Measurements from ENCODE around the gene AP3B2.
"Not testable (repeated sequence)": the region's sequence is repeated elsewhere in the genome, so short reads cannot be mapped to it uniquely, and the experiment has no call there.

AP3B2 gene

GRCh38 chr15:82709421-82710207, at the start of gene AP3B2:
Gene AP3B2 (minus strand): TSS chr15:82709875. CDS start chr15:82709706, 169 bp downstream.
- DNase-seq (ENCODE audit: low read depth), result peak; percentile 63

DNA sequence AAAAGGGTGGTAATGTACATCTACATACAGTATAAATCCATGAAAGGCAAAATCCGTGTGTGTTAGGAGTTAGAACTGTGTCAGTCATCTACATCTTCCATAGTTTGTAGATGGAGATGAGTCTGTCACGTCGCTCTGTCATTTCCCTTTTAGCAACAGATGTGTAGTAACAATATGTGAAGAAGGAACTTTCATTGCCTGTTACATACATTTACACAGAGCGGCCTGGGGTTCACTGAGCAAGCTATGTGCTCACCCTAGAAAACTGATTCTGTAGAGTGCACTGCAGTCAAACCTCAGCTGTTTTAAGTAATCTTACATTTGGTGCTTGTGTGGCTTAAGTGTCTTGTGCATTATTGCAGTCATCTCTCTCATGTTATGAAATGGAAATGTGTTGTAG, 41.6 kb upstream of the AP3B2 start:
- DNase-seq (ENCODE audit: low read depth), result no peak

DNA sequence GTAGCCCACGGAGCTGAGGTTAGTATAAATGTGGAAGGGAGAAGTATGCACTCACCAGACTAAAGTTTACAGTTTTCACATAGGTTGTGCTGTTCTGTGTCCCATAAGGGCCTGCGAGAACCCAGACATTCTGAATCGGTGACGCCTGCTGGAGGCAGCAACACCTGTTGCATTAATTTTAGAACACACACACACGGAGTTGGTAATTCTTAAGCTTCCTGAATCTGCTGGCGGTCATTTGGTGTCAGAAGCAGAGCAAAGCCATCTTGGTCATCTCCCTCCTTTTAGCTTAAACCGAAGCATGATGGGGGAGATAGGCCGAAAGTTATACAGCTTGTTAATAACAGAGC, 41.1 kb upstream of the AP3B2 start:
- DNase-seq (ENCODE audit: low read depth), result no peak

DNA sequence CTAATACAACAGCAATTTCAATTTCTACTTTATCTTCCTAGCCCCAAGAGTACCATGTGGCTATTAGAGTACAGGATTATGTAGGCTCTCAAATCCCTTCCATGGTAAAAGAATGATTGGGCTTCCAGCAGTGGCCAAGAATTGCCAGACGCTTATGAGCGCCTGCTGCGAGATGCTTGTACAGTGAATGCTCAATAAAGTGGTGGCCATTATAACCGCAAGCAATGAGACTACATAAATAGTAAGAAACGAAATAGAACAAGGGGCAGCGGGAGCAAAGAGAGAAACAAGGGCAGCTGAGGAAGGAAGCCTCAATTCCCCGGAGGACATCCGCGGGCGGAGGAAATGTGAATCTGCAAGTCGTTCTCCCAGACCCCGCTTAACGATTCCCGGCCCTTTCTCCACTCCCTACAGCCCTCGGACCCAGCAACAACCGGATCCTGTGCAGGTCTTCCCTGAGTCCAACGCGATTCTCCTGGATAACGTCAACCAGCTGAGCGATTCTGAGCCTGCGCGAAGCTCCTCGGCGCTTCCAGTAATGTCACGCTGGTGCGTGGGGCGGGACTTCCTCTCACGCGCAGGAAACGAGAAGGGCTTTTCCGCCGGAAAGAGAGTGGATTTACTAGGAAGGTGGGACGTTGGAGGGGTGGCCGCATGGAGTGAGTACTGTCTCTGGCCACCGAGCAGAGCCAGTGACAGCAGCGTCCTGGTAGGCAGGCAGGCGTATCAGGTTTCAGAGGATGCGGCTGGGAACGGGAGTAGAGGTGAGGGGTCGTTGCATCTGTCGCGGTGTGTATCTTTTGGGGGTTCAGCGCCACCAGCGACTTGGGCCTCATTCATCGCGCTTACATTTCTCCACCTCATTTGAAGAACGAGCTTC, 40.5 kb upstream of the AP3B2 start:
- peak; percentile 96 for DNase-seq (ENCODE audit: low read depth)

GRCh38 chr15:82748315-82748714, 38.6 kb upstream of the AP3B2 start:
- no peak for DNase-seq (ENCODE audit: low read depth)

DNA sequence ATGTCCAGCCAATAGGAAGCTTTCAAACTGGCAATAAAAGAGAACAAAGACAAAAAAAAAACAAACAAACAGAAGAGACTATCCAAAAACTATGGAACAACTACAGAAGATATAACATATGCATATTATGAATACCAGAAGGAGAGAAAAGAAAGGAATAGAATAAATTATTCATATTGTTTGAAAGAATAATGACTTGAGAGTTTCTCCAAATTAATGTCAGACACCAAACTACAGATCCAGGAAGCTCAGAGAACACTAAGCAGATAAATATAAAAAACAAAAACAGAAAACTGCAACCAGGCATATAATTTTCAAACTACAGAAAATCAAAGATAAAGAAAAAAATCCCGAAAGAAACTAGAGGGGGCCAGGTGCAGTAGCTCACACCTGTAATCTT, 34.1 kb upstream of the AP3B2 start:
- no peak for DNase-seq (ENCODE audit: low read depth)

DNA sequence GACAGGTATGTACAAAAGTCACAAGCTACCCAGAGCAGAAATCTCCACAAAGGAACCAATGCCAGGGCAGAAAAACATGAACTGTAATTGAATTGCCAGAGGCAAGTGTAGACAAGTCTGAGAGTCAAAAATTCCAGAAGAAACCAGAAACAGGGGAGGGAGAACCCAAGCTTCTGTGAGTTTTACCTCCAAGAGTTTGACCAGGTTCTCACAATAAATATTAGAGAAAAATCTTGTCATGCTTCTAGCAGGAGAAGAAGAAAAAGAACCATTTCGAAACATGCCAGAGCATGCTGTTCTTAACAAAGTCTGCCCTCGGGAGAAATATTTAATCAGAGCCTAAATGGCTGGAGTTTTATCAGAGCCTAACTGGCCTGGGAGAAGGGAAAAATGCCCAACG, 32.5 kb upstream of the AP3B2 start:
- no peak for DNase-seq (ENCODE audit: low read depth)

DNA sequence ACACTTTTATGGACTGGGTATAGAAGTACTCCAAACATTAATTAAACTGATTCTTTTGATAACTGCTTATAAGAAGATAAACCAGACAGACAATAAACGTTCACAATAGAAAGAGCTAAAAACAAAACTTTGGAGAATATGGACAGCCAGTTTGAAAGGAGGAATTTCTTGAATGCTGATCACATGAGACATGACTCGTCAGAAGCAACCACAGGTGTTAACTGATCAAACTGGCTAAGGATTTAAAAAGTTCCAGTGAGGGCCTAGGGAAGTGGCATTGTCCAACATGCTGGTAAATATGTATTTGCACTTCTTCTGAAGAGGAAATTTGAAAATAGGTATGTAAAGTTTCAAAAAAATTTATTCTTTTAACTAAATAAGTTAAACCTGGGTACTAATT, 29.4 kb upstream of the AP3B2 start:
- DNase-seq (ENCODE audit: low read depth), result no peak

GRCh38 chr15:82737975-82738374, 28.3 kb upstream of the AP3B2 start:
- DNase-seq (ENCODE audit: low read depth), result no peak

GRCh38 chr15:82731527-82731926, 21.9 kb upstream of the AP3B2 start:
- no peak for DNase-seq (ENCODE audit: low read depth)

GRCh38 chr15:82730022-82730530, 20.4 kb upstream of the AP3B2 start:
- DNase-seq (ENCODE audit: low read depth), result no peak

- no peak for DNase-seq (ENCODE audit: low read depth)
Observed at GRCh38 chr15:82726816-82727215, 17.1 kb upstream of the AP3B2 start.

DNA sequence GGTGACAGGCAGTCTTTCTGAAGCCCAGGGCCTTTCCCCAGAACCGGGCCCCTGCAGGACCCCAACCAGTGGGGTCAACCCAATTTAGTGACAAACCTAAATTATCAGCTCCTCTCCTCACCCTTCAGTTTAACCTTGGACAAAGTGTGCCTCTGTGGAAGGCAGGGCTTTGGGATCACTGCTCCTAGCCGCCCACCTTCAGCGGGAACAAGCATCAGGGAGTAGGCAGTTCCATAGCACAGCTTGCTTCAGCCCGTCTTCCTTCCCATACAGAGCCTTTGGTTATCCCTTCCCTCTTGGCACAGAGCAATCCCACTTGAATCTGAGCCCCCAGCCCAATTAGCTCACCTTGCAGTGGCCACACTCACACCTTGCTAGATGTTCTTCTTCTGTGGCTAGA, 5.3 kb upstream of the AP3B2 start:
- DNase-seq (ENCODE audit: low read depth), result no peak

GRCh38 chr15:82714016-82714415, 4.3 kb upstream of the AP3B2 start:
- no peak for DNase-seq (ENCODE audit: low read depth)

DNA sequence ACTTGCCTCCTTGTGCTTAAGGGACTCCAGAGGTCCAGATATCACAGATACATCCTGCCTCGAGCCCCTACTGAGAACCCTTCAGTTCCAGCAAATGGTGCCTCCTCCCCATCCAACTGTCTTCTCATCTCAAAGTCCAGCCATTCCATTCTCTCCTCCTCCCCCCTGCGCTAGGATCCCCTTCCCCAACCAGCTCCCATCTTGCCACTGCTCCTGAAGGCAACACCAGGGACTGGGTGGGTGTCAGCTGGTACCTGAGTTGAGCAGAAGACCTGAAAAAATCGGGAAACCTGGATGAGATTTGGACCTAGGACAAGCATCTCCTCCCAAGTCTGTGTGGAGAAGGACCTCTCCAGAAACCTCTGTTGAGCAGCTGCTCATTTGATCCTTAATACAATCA, 2.4 kb upstream of the AP3B2 start:
- DNase-seq (ENCODE audit: low read depth), result no peak

GRCh38 chr15:82710926-82711490, 1.3 kb upstream of the AP3B2 start:
- DNase-seq (ENCODE audit: low read depth), result no peak

GRCh38 chr15:82710208-82710555, 507 bp upstream of the AP3B2 start:
- no peak for DNase-seq (ENCODE audit: low read depth)

DNA sequence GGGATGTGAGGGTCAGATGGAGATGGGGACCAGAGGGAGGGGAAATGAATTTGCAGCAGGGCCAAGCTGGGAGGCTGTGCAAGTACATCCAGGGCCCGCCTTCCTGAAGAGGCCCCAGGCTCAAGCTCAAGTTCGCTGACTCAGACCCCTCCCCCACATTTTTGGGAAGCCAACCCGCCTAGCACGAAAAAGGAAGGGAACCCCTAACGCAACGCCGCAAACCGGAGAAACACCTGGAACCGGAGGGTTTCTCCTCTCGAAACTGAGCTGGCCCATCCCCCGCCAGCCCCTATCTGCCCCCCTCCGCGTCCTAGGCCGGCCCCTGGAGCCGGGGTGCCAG, 624 bp downstream of the AP3B2 start:
- peak; percentile 10 for DNase-seq (ENCODE audit: low read depth)

DNA sequence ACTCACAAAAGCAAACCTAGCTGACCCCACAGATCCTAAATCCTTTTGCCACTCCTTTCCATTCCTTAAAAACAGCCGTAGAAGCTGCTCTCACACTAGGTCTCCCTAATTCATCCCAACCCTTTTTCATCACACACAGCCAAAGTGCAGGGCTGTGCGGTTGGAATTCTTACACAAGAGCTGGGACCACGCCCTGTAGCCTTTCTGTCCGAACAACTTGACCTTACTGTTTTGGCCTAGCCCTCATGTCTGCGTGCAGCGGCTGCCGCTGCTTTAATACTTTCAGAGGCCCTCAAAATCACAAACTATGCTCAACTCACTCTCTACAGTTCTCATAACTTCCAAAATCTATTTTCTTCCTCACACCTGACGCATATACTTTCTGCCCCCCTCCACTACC, 3.8 kb downstream of the AP3B2 start:
- not testable (repeated sequence) for DNase-seq (ENCODE audit: low read depth)

DNA sequence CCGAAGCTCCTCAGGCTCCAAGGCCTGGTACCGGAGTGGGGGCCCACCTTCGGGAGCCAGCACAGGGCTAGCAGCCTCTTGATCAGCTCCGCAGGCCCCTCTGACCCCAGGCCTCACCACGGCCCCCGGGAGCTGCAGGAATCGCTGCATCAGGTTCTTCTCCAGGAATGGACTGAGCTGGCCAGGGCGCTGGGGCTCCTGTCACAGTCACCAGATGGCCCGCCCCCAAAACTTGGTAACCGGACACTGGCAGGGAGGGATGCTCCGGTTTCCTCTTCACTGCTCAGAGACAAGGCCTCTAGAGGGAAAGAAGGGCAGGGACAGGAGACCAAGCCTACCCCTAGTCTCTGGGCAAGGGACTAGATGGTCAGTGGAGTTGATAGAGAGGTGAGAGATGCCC, 9.9 kb downstream of the AP3B2 start:
- no peak for DNase-seq (ENCODE audit: low read depth)

- DNase-seq (ENCODE audit: low read depth), result no peak
Observed at GRCh38 chr15:82698711-82699345, 10.8 kb downstream of the AP3B2 start.

- no peak for DNase-seq (ENCODE audit: low read depth)
Observed at GRCh38 chr15:82697735-82698407, 11.8 kb downstream of the AP3B2 start.
